ENCODE results near the gene EEF2K.

Gene EEF2K

DNA sequence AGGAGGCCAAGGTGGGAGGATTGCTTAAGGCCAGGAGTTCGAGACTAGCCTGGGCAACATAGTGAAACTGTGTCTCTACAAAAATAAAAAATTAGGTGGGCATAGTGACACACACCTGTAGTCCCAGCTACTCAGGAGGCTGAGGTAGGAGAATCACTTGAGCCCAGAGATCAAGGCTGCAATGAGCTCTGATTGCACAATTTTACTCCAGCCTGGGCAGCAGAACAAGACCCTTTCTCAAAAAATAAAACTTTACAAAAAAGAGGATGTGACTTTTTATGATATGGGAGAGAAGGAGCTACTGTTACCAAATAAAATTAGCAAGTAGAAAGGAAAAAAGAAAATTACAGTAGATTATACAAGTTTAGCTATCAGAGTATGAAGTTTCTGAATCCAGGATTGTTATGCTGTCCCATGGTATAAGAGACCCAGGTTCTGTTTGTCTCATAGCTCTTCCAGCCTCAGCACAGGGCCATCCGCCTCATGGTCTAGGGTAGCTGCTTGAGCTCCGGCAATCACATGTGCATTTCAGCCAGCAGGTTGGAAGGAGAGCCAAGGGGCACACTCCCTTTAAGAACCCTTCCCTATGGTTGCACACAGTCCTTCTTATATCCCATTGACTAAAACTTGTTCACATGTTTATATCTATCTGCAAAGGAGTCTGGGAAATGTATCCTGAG, 13.5 kb downstream of the EEF2K start:
- Histone ChIP-seq H3K9me3 (ENCODE audit: control insufficient read depth, low read length) (no peaks in the 10 kb centered on the region), H3K9ac (no peak overlapping the region), H3K79me2 (no peaks in the 10 kb centered on the region), H3K27ac (no peak overlapping the region), H3K27me3 (ENCODE audit: control insufficient read depth, insufficient read depth, low read length) (no peaks in the 10 kb centered on the region), H3K4me3 (ENCODE audit: low read depth, low read length) (no peak overlapping the region), H3K36me3 (ENCODE audit: control insufficient read depth, insufficient read depth, low read length) (no peaks in the 10 kb centered on the region), H3K4me1 (peaks cover 4% of the 10 kb centered on the region), H3K4me2 (ENCODE audit: low read length) (no peak overlapping the region), H2AFZ (no peak overlapping the region)
- TF ChIP-seq, protein P1, sequence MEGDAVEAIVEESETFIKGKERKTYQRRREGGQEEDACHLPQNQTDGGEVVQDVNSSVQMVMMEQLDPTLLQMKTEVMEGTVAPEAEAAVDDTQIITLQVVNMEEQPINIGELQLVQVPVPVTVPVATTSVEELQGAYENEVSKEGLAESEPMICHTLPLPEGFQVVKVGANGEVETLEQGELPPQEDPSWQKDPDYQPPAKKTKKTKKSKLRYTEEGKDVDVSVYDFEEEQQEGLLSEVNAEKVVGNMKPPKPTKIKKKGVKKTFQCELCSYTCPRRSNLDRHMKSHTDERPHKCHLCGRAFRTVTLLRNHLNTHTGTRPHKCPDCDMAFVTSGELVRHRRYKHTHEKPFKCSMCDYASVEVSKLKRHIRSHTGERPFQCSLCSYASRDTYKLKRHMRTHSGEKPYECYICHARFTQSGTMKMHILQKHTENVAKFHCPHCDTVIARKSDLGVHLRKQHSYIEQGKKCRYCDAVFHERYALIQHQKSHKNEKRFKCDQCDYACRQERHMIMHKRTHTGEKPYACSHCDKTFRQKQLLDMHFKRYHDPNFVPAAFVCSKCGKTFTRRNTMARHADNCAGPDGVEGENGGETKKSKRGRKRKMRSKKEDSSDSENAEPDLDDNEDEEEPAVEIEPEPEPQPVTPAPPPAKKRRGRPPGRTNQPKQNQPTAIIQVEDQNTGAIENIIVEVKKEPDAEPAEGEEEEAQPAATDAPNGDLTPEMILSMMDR (IDR thresholded peaks at IDR 0.05) = no peak

DNA sequence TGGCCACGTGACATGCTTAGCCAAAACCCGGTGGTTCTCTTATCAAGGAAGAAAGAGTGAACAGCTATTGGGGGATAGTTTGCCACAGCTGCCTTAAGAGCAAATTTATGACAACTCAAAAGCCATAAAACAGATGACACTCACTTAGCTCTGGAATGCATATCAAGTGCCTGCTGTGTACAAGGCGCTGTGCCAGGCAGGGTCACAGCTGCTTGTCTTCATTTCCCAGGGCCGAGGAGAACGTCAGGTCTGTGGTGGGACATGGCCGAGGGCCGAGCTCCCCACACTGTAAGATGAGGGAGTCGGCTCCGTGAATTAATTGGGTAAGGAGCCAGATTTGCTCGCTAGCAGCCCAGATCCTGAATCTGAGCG, 14.0 kb downstream of the EEF2K start:
- Histone ChIP-seq H3K4me3 (ENCODE audit: low read depth, low read length) (no peak overlapping the region), H3K79me2 (no peaks in the 10 kb centered on the region), H3K27ac (no peak overlapping the region), H3K9me3 (ENCODE audit: control insufficient read depth, low read length) (no peaks in the 10 kb centered on the region), H2AFZ (no peak overlapping the region), H3K36me3 (ENCODE audit: control insufficient read depth, insufficient read depth, low read length) (no peaks in the 10 kb centered on the region), H3K27me3 (ENCODE audit: control insufficient read depth, insufficient read depth, low read length) (no peaks in the 10 kb centered on the region), H3K4me1 (peaks cover 4% of the 10 kb centered on the region), H3K9ac (no peak overlapping the region), H3K4me2 (ENCODE audit: low read length) (no peak overlapping the region)
- TF ChIP-seq, protein P1 (IDR thresholded peaks at IDR 0.05) = no peak

DNA sequence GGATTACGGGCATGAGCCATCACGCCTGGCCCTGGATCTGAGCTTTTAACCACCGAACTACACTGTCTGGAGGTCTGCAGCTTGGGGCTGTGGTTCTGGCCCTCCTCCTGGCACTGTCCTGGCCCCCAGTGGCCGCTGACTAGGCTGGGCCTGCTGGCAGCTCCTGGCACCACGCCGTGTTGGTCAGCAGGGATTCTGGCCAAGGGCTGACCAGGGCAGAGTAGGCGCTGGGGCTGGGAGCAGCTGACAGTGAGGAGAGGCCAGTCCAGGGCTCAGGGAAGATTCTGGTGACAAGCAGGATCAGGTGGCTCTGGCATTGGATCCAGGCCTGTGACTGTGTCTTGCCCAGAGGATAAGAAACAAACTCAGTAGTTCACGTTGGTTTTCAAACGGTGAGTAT, 14.6 kb downstream of the EEF2K start:
- TF ChIP-seq, protein P1 (IDR thresholded peaks at IDR 0.05) = no peak
- peaks cover 4% of the 10 kb centered on the region for H3K4me1 ChIP-seq

DNA sequence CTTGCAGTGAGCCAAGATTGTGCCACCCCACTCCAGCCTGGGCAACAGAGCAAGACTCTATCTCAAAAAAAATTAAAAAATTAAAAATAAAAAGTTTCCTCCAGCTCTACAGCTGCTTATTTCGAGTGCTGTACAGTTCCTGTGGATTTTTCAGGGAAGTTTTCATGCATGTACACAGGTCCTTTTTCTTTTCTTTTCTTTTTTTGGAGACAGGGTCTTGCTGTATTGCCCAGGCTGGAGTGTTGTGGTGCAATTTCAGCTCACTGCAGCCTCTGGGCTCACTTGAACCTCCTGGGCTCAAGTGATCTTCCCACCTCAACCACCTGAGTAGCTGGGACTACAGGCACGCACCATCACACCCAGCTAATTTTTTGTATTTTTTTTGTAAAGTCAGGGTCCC, 15.9 kb downstream of the EEF2K start:
- Histone ChIP-seq H3K4me3 (ENCODE audit: low read depth, low read length) (no peak overlapping the region), H3K4me1 (peaks cover 4% of the 10 kb centered on the region), H3K27ac (no peak overlapping the region), H3K4me2 (ENCODE audit: low read length) (no peak overlapping the region), H3K27me3 (ENCODE audit: control insufficient read depth, insufficient read depth, low read length) (no peaks in the 10 kb centered on the region), H3K36me3 (ENCODE audit: control insufficient read depth, insufficient read depth, low read length) (no peaks in the 10 kb centered on the region), H3K9me3 (ENCODE audit: control insufficient read depth, low read length) (no peaks in the 10 kb centered on the region), H3K79me2 (no peaks in the 10 kb centered on the region), H3K9ac (no peak overlapping the region), H2AFZ (no peak overlapping the region)
- TF ChIP-seq, protein P1 (IDR thresholded peaks at IDR 0.05) = no peak

More for the DNA sequence above, 14.6 kb downstream of the EEF2K start:
- Histone ChIP-seq H3K4me3 (ENCODE audit: low read depth, low read length) (no peak overlapping the region), H3K9ac (no peak overlapping the region), H3K27me3 (ENCODE audit: control insufficient read depth, insufficient read depth, low read length) (no peaks in the 10 kb centered on the region), H3K9me3 (ENCODE audit: control insufficient read depth, low read length) (no peaks in the 10 kb centered on the region), H3K4me2 (ENCODE audit: low read length) (no peak overlapping the region), H3K27ac (peak overlapping the region; percentile 48), H3K36me3 (ENCODE audit: control insufficient read depth, insufficient read depth, low read length) (no peaks in the 10 kb centered on the region), H3K79me2 (no peaks in the 10 kb centered on the region), H2AFZ (peak overlapping the region; percentile 51)

DNA sequence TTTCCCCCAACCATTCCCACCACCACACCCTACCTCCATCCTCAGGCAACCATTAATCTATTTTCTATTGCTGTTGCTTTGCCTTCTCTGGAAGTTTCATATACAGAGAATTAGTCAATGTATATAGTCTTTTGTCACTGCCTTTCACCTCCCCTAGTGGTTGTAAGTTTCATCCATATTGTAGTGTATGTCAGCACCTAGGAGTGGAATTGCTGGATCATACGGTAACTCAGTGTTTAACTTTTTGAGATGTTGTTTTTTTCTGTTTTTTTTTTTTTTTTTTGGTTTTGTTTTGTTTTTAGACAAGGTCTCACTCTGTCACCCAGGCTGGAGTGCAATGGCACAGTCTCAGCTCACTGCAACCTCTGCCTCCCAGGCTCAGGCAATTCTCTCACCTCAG, 16.9 kb downstream of the EEF2K start:
- Histone ChIP-seq H3K27me3 (ENCODE audit: control insufficient read depth, insufficient read depth, low read length) (no peaks in the 10 kb centered on the region), H3K4me2 (ENCODE audit: low read length) (no peak overlapping the region), H3K36me3 (ENCODE audit: control insufficient read depth, insufficient read depth, low read length) (no peaks in the 10 kb centered on the region), H2AFZ (no peak overlapping the region), H3K79me2 (no peaks in the 10 kb centered on the region), H3K27ac (no peak overlapping the region), H3K9ac (no peak overlapping the region), H3K4me1 (peaks cover 4% of the 10 kb centered on the region), H3K9me3 (ENCODE audit: control insufficient read depth, low read length) (no peaks in the 10 kb centered on the region), H3K4me3 (ENCODE audit: low read depth, low read length) (no peak overlapping the region)
- TF ChIP-seq, protein P1 (IDR thresholded peaks at IDR 0.05) = no peak
